ENCODE data around the gene MRPL14.
"Not testable (repeated sequence)": the region's sequence is repeated elsewhere in the genome, so short reads cannot be mapped to it uniquely, and the experiment has no call there.

MRPL14 gene

DNA sequence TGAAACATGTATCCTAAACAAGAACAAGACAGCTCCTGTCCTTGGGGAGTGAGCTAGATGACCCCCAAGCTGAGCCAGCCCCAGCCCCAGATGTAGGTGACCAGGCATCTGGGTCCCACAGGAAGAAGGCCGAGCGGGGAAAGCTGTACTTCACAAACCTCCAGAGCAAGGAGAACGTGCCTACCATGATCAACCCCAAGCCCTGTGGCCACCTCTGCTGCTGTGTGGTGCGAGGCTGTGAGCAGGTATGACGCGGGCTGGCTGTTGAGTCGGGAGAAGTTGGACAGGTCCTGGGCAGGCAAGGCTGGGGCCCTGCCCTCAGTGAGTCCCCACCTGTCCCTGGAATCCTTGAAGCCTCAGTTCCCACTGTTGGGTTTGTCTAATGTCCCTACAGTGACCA, 20.0 kb upstream of the MRPL14 start:
- H3K36me3 ChIP-seq (ENCODE audit: insufficient read depth, low read length) = no peaks in the 10 kb centered on the region; the same call in 1 of the 2 replicates
- no peaks in the 10 kb centered on the region for H3K4me1 ChIP-seq (ENCODE audit: insufficient read depth, low read length, poor library complexity, severe bottlenecking)
- TF ChIP-seq EZH2phosphoT487 (IDR thresholded peaks at IDR 0.05; ENCODE audit: borderline replicate concordance) (no peak), CTCF (conservative IDR thresholded peaks at IDR 0.05; ENCODE audit: low read length) (no peak)
- no peak overlapping the region for H3K9ac ChIP-seq (ENCODE audit: low read depth, low read length, poor library complexity, severe bottlenecking)
- no peak overlapping the region for H3K4me2 ChIP-seq (ENCODE audit: low read depth, low read length, poor library complexity, severe bottlenecking)
- H3K27me3 ChIP-seq (ENCODE audit: insufficient read depth, low read length, poor library complexity, severe bottlenecking) = no peaks in the 10 kb centered on the region
- no peaks in the 10 kb centered on the region for H3K9me2 ChIP-seq (replicated peaks; ENCODE audit: low read depth, low read length)
- H4K20me1 ChIP-seq (ENCODE audit: insufficient read depth, low read length, poor library complexity, severe bottlenecking) = no peaks in the 10 kb centered on the region
- H3K4me3 ChIP-seq (ENCODE audit: low read length, poor library complexity, severe bottlenecking) = no peak overlapping the region
- H2AFZ ChIP-seq (ENCODE audit: low read length) = no peak overlapping the region
- H3K9me3 ChIP-seq (ENCODE audit: insufficient read depth, low read depth, low read length) = no peaks in the 10 kb centered on the region
- no peaks in the 10 kb centered on the region for H3F3A ChIP-seq (ENCODE audit: low read depth)
- no peaks in the 10 kb centered on the region for H3K79me2 ChIP-seq (ENCODE audit: insufficient read depth, low read length)

DNA sequence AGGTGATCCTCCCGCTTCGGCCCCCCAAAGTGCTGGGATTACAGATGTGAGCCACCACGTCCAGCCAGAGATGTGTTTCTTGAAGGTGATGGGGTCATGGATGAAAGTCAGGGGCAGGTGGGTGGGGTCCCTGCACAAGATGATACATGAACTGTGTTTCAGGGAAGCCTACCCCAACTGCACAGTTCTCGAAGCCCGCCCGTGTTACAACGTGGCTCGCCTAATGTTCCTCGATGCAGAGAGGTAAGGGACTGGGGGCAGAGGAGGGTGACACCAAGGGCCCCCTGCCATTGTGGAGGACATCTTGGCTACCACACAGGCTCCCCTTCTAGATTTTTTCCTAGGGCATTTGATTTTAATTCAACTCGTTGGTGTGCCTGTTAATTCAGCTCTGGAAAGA, 19.4 kb upstream of the MRPL14 start:
- TF ChIP-seq EZH2phosphoT487 (IDR thresholded peaks at IDR 0.05; ENCODE audit: borderline replicate concordance) = no peak
- no peak for TF ChIP-seq CTCF (conservative IDR thresholded peaks at IDR 0.05; ENCODE audit: low read length)
- H3F3A ChIP-seq (ENCODE audit: low read depth) = no peaks in the 10 kb centered on the region
- no peak overlapping the region for H3K4me3 ChIP-seq (ENCODE audit: low read length, poor library complexity, severe bottlenecking)
- no peak overlapping the region for H2AFZ ChIP-seq (ENCODE audit: low read length)
- no peaks in the 10 kb centered on the region for H3K79me2 ChIP-seq (ENCODE audit: insufficient read depth, low read length)
- no peaks in the 10 kb centered on the region for H3K9me3 ChIP-seq (ENCODE audit: insufficient read depth, low read depth, low read length)
- H3K9me2 ChIP-seq (replicated peaks; ENCODE audit: low read depth, low read length) = no peaks in the 10 kb centered on the region
- H4K20me1 ChIP-seq (ENCODE audit: insufficient read depth, low read length, poor library complexity, severe bottlenecking) = no peaks in the 10 kb centered on the region
- H3K9ac ChIP-seq (ENCODE audit: low read depth, low read length, poor library complexity, severe bottlenecking) = no peak overlapping the region
- H3K4me1 ChIP-seq (ENCODE audit: insufficient read depth, low read length, poor library complexity, severe bottlenecking) = no peaks in the 10 kb centered on the region
- no peaks in the 10 kb centered on the region; the same call in 1 of the 2 replicates for H3K36me3 ChIP-seq (ENCODE audit: insufficient read depth, low read length)
- no peaks in the 10 kb centered on the region for H3K27me3 ChIP-seq (ENCODE audit: insufficient read depth, low read length, poor library complexity, severe bottlenecking)
- no peak overlapping the region for H3K4me2 ChIP-seq (ENCODE audit: low read depth, low read length, poor library complexity, severe bottlenecking)

- Histone ChIP-seq H4K20me1 (ENCODE audit: insufficient read depth, low read length, poor library complexity, severe bottlenecking) (no peaks in the 10 kb centered on the region), H3K36me3 (ENCODE audit: insufficient read depth, low read length) (no peaks in the 10 kb centered on the region; the same call in 1 of the 2 replicates), H3K9me3 (ENCODE audit: insufficient read depth, low read depth, low read length) (no peaks in the 10 kb centered on the region), H3K27me3 (ENCODE audit: insufficient read depth, low read length, poor library complexity, severe bottlenecking) (no peaks in the 10 kb centered on the region), H3K9ac (ENCODE audit: low read depth, low read length, poor library complexity, severe bottlenecking) (no peak overlapping the region), H3K4me1 (ENCODE audit: insufficient read depth, low read length, poor library complexity, severe bottlenecking) (no peaks in the 10 kb centered on the region), H3F3A (ENCODE audit: low read depth) (no peaks in the 10 kb centered on the region), H3K4me3 (ENCODE audit: low read length, poor library complexity, severe bottlenecking) (no peak overlapping the region), H3K79me2 (ENCODE audit: insufficient read depth, low read length) (no peaks in the 10 kb centered on the region), H3K4me2 (ENCODE audit: low read depth, low read length, poor library complexity, severe bottlenecking) (no peak overlapping the region), H3K9me2 (replicated peaks; ENCODE audit: low read depth, low read length) (no peaks in the 10 kb centered on the region), H2AFZ (ENCODE audit: low read length) (no peak overlapping the region)
- TF ChIP-seq CTCF (conservative IDR thresholded peaks at IDR 0.05; ENCODE audit: low read length) (no peak), EZH2phosphoT487 (IDR thresholded peaks at IDR 0.05; ENCODE audit: borderline replicate concordance) (no peak)
Measured at GRCh38 chr6:44145839-44146238, 18.6 kb upstream of the MRPL14 start.

GRCh38 chr6:44144536-44144935, 17.3 kb upstream of the MRPL14 start:
- H3K36me3 ChIP-seq (ENCODE audit: insufficient read depth, low read length); H3K9ac ChIP-seq (ENCODE audit: low read depth, low read length, poor library complexity, severe bottlenecking); H3K4me2 ChIP-seq (ENCODE audit: low read depth, low read length, poor library complexity, severe bottlenecking); H3K4me3 ChIP-seq (ENCODE audit: low read length, poor library complexity, severe bottlenecking); H2AFZ ChIP-seq (ENCODE audit: low read length); H3K27me3 ChIP-seq (ENCODE audit: insufficient read depth, low read length, poor library complexity, severe bottlenecking); H3K4me1 ChIP-seq (ENCODE audit: insufficient read depth, low read length, poor library complexity, severe bottlenecking); H4K20me1 ChIP-seq (ENCODE audit: insufficient read depth, low read length, poor library complexity, severe bottlenecking); H3F3A ChIP-seq (ENCODE audit: low read depth); H3K9me3 ChIP-seq (ENCODE audit: insufficient read depth, low read depth, low read length); H3K79me2 ChIP-seq (ENCODE audit: insufficient read depth, low read length); H3K9me2 ChIP-seq (replicated peaks; ENCODE audit: low read depth, low read length): not testable (repeated sequence)
